Mesothelial cell of epicardium (in vitro differentiated cells): ENCODE measurements around the gene ZNF480. TPM values are rescaled to one million over a fixed set of nuclear protein-coding genes. Genes with fewer than 3 reads are reported as not detected.

Experiments used
- DNase-seq, 2 experiments: peaks; one replicate each; pipeline ENCODE4 v3.0.0; 2021; ENCODE audit warnings: low spot score in 2 of 2; ENCODE audit not compliant: unreplicated experiment in 2 of 2
- H3K27ac Mint-ChIP-seq: 2 replicates; pipeline ENCODE4 v1.8.0; 2021; ENCODE audit warnings: mixed read lengths
- H3K27me3 Mint-ChIP-seq: 2 replicates; pipeline ENCODE4 v1.8.0; 2021; ENCODE audit warnings: low read depth, mixed read lengths
- H3K36me3 Mint-ChIP-seq: 2 replicates; pipeline ENCODE4 v1.8.0; 2021; ENCODE audit warnings: mixed read lengths
- H3K4me1 Mint-ChIP-seq: 2 replicates; pipeline ENCODE4 v1.8.0; 2021; ENCODE audit warnings: mixed read lengths
- H3K4me3 Mint-ChIP-seq: 2 replicates; pipeline ENCODE4 v1.8.0; 2021; ENCODE audit warnings: mild to moderate bottlenecking, moderate library complexity, mixed read lengths
- H3K9me3 Mint-ChIP-seq: 2 replicates; pipeline ENCODE4 v1.8.0; 2021; ENCODE audit warnings: mixed read lengths
- CTCF ChIP-seq: fragments of 200-600 bp; sonication (generic); IDR thresholded peaks from one replicate; pipeline ENCODE4 v1.5.0; 2021; ENCODE audit warnings: antibody characterized with exemption; ENCODE audit not compliant: unreplicated experiment
- total RNA-seq: library from RNA; stranded (reverse); gene quantifications from 3 replicates; pipeline ENCODE4 v1.2.1, GENCODE V29; 2021

The ZNF480 gene
- total RNA-seq, 1 donor from 2014 or later: 18.0 TPM

DNA sequence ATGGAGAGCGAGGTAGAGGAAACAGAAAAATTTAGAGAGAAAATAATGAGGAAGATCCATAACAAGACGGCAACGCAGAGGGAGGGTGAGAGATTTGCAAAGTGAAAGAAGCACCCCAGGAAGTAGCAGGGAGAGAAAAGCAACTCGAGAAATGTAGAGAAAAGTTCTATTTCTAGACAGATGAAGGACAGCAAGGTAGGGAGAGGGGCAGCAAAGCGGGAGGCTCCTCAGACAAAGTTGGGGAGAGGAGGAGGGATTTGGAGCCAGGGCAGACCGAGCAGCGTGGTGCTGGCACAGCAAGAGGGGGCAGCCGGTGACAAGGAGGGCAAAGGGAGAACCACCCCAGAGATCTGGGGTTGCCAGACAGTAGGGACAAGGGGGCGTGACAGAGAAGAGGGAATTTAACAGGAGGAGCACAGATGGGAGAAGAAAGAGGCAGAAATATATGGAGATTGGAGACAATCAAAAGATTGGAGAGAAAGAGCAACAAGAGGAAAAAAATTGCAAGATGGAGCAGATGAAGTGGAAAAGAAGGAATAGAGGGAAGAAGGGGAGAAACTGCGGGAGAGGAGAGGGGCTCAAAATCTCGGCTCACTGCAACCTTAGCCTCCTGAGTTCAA is 26.6 kb upstream of the ZNF480 start:
- peak overlapping the region; percentile 93 for H3K4me3 Mint-ChIP-seq
- H3K36me3 Mint-ChIP-seq: peaks cover 22% of the 10 kb centered on the region
- DNase-seq: peak in 1 of 2 experiments; percentile 42
- H3K27ac Mint-ChIP-seq: peak overlapping the region; percentile 98
- H3K9me3 Mint-ChIP-seq: peaks cover 13% of the 10 kb centered on the region
- no peak for TF ChIP-seq CTCF
- H3K4me1 Mint-ChIP-seq: peaks cover 20% of the 10 kb centered on the region
- H3K27me3 Mint-ChIP-seq: no peaks in the 10 kb centered on the region

DNA sequence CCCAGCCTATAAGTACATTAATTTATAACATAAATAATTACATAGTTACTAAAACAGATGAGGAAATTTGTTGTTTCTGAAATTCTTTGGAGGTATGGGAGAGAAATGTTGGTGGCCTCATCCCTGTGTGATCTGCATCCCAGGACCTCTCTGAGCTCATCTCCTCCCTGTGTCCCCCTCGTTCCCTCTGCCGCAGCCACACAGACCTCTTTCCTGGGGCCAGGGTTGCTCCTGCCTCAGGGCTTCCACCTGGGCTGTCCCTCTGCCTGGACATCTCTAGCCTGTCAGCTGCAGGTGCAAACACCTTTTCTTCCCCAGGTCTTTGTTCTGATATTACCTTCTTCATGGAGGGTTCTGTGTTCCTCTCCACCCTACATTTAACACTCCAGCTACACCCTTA is 23.7 kb upstream of the ZNF480 start:
- peaks cover 33% of the 10 kb centered on the region for H3K4me1 Mint-ChIP-seq
- peaks cover 27% of the 10 kb centered on the region for H3K36me3 Mint-ChIP-seq
- no peaks in the 10 kb centered on the region for H3K27me3 Mint-ChIP-seq
- H3K27ac Mint-ChIP-seq: no peak overlapping the region
- H3K4me3 Mint-ChIP-seq: no peak overlapping the region
- DNase-seq: no peak
- H3K9me3 Mint-ChIP-seq: peaks cover 13% of the 10 kb centered on the region
- no peak for TF ChIP-seq CTCF

GRCh38 chr19:52274191-52274590 is 22.8 kb upstream of the ZNF480 start:
- H3K4me1 Mint-ChIP-seq: peaks cover 33% of the 10 kb centered on the region
- H3K4me3 Mint-ChIP-seq: no peak overlapping the region
- H3K36me3 Mint-ChIP-seq: peaks cover 35% of the 10 kb centered on the region
- no peak overlapping the region for H3K27ac Mint-ChIP-seq
- H3K9me3 Mint-ChIP-seq: peaks cover 19% of the 10 kb centered on the region
- no peak for DNase-seq
- no peaks in the 10 kb centered on the region for H3K27me3 Mint-ChIP-seq
- no peak for TF ChIP-seq CTCF

DNA sequence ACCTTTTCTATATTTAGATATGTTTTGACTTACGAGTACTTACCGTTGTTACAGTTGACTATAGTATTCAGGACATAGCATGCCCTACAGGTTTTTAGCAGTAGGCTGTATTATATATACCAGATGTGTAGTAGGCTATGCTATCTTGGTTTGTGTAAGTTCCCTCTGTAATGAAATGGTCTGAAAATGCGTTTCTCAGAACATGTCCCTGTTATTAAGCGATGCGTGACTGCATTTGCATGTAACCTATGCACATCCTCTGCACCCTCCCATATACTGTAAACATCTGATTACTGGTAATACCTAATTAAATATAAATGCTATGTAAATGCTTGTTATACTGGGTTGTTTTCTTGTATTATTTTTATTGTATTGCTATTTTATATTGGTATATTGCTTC is 21.0 kb upstream of the ZNF480 start:
- TF ChIP-seq CTCF: no peak
- no peaks in the 10 kb centered on the region for H3K27me3 Mint-ChIP-seq
- no peak overlapping the region for H3K4me3 Mint-ChIP-seq

GRCh38 chr19:52277471-52277870 is 19.5 kb upstream of the ZNF480 start:
- DNase-seq: no peak
- Mint-ChIP-seq H3K9me3 (peaks cover 22% of the 10 kb centered on the region), H3K36me3 (peaks cover 35% of the 10 kb centered on the region), H3K27me3 (no peaks in the 10 kb centered on the region), H3K4me1 (peaks cover 16% of the 10 kb centered on the region), H3K4me3 (peak overlapping the region; percentile 23), H3K27ac (peak overlapping the region; percentile 91)
- TF ChIP-seq CTCF: no peak

More for the DNA sequence above, 21.0 kb upstream of the ZNF480 start:
- Mint-ChIP-seq H3K4me1 (peaks cover 24% of the 10 kb centered on the region), H3K9me3 (peaks cover 22% of the 10 kb centered on the region), H3K27ac (no peak overlapping the region), H3K36me3 (peaks cover 38% of the 10 kb centered on the region)
- DNase-seq: no peak
